Retina (tissue), 1 donor: ENCODE measurements around the gene SLC5A10.

Experiments
- DNase-seq: peaks from one replicate; pipeline ENCODE4 v3.0.0-alpha.2; 2016

The SLC5A10 gene

DNA sequence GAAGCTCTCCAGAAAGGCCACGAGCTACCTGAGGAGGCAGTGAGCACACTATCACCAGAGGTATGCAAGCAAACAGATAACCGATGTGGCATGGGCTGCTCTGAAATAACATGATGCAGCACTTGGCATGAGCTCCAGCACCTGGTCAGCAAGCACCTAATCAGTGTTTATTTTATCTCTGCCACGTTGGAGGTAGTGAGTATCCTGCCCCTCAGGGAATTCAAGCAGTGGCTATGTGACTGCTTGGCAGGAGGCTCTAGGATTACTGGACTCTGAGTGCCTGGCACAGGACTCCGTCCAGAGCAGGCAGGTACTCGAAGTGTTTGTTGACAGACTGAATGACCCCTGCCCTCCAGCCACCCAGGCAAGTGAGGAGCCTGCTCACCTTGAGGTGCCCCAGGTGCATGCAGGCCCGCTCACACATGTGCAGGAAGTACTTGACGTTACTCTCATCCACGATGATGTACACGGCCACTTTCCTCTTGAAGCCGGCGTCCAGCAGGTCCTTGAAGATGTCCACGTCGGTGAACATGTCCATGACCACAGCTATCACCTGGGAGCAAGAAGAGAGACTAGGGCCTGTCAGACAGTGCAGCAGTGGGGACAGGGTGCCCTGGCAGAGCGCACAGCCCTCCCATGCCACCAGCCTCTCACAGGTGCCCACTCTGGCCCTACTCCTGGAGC, 36.0 kb downstream of the SLC5A10 start:
- no peak for DNase-seq

GRCh38 chr17:18988546-18989173, 36.7 kb downstream of the SLC5A10 start:
- no peak for DNase-seq

GRCh38 chr17:18990331-18990730, 38.4 kb downstream of the SLC5A10 start:
- no peak for DNase-seq

GRCh38 chr17:18991531-18992315, 39.8 kb downstream of the SLC5A10 start:
- no peak for DNase-seq

GRCh38 chr17:18992454-18993130, 40.6 kb downstream of the SLC5A10 start:
- DNase-seq, result no peak

DNA sequence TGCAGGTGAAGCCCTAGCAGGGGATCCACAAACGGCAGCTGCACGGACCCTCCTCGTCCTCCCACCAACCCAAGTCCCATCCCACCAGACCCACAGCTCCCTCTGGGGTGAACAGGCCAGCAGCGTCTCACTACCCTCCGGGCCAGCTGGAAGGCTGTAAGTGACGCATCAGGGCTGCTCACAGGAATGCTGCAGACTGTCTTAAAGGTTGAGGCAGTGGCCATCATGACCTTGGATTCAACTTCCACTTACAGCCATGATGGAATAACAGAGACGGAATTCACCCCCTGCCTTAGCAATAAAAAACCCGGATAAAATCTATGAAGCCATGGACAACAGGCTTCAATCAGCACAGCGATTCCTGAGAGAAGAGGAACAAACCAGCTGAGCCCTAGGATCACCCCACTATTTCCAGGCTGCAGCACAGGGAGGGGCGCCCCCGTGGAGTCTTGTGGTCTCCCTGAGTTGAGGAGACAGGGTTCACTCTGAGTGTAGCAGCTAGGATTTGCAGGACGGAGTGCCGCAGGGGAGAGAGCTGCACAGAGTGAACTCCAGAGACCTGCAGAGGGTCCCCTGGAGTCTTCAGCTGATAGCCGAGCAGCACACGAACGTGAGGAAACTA, 42.1 kb downstream of the SLC5A10 start:
- DNase-seq, result no peak

DNA sequence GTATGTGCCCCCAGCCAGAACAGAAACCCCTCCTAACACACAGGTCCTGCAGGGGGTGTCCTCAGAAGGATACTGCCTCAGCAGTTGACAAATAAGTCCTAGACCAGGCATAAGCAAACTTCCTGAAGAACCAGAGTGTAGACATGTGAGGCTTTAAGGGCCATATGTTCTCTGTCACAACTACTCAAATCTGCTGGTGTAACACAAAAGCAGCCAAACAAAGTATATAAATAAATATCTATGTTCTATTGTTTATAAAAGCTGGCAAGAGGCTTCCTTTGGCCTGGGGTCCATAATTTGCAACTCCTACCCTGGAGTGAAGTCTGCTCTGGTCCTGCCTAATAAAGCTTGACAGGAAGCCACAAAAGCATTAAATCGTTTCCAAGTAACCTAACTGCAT, 42.7 kb downstream of the SLC5A10 start:
- DNase-seq, result no peak

GRCh38 chr17:18995220-18995619, 43.3 kb downstream of the SLC5A10 start:
- DNase-seq, result no peak

GRCh38 chr17:18996458-18996857, 44.5 kb downstream of the SLC5A10 start:
- no peak for DNase-seq

- no peak for DNase-seq
These were observed 45.8 kb downstream of the SLC5A10 start for GRCh38 chr17:18997650-18998196.

GRCh38 chr17:18999394-18999793, 47.4 kb downstream of the SLC5A10 start:
- DNase-seq, result no peak

DNA sequence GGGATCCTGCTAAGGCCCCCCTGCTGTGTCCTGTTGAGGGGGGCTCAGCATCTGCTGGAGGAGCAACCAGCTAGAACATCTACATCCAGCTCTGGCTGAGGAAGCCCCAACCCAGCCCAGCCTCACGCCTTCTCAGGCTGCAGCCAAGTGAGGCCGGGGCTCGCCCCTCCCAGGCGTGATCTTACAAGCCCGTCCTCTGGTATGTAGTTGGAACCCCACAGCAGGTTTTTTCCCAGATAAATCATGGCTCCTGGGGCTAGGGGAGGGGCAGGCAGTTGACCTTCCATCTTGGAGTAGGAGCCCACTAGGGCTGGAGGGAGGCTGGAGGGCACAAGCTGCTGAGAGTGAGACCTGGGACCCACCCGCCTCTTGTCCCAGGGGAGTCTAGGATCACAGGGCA, 47.9 kb downstream of the SLC5A10 start:
- DNase-seq, result no peak

- DNase-seq, result no peak
These were observed 48.8 kb downstream of the SLC5A10 start for GRCh38 chr17:19000531-19001325.

DNA sequence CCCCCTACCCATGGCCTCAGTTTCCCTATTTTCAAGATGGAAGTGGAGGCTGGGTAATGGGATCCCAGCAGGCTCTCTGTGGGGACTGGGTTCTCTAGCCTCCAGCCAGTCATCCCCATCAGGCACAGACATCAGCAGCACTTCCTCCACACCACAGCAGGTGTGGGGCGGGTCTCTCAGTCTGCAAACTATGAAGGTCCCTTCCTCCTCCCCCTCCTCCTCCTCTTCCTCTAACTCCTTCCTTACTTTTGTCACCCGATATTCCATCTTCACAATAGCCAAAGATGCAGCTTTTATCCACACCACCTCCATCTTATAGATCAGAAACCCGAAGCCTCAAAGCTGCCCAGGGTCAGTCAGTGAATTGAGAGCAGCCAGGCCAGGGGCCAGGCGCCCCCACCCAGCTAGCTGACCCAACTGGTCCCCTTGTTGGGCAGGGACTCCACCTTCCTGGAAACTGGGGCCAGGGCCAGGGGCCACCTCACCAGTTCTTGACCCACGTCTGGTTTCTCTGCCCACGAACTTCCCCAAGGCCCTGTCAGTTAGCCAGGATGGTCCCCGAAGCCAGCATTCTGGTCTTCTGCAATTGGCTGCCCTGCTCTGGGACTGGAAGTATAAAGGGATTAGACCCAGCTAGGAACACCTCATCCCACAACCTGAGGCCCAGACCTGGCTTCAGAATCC, 50.1 kb downstream of the SLC5A10 start:
- no peak for DNase-seq

- DNase-seq, result no peak
These were observed 51.0 kb downstream of the SLC5A10 start for GRCh38 chr17:19002805-19003542.

DNA sequence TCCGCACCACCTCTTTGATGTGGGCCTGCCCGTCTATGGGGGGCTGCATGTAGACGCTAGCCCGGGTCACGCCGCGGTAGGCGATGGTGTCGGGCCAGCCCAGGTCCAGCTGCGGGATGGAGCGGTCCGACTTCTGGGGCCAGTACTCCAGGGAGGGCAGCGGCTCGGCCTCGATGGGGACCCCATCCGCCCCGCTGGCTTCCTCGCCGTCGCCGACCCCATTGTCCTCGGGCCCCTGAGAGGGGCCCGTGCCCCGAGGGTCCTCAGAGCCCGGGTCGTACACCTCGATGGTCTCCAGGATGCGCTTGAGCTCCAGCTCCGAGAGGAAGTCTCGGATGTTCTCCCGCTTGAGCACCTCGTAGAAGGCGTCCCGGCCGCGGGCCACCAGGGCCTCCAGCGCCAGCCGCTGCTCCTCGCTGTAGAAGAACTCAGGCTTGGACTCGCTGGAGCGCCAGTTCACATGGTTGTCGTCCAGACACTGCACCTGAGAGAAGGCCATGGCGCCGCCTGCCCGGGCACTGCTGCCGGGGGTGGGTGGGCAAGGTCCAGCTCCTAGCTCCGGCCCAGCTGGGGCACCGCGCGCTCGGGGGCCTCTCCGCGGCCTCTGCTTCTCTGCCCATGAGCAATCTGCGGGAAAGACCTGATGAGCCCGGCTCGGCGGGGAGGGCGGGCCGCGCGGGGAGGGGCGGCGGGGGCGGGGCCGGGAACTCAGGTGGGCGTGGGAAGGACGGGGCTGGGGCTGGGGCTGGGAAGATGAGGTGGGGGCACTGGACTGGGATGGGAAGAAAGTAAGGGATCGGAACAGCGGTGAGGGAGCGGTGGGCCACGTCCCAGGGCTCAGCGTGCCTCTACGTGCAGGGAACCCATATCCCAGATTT, 51.8 kb downstream of the SLC5A10 start:
- peak; percentile 73 for DNase-seq

GRCh38 chr17:19004421-19005136, 52.6 kb downstream of the SLC5A10 start, which contains the start of gene FAM83G:
FAM83G (minus strand) TSS chr17:19004764; CDS start chr17:19004041, 723 bp downstream.
- no peak for DNase-seq

GRCh38 chr17:19005137-19005773, 53.3 kb downstream of the SLC5A10 start:
- no peak for DNase-seq
